GM19193 (cell line): ENCODE data around the gene TBC1D20.

ENCODE experiments used
- POLR2A ChIP-seq: IDR thresholded peaks from 4 replicates; pipeline ENCODE4 v1.6.1; 2011; ENCODE audit not compliant: insufficient read depth, insufficient read length; ENCODE audit errors: extremely low read depth

TBC1D20 gene

DNA sequence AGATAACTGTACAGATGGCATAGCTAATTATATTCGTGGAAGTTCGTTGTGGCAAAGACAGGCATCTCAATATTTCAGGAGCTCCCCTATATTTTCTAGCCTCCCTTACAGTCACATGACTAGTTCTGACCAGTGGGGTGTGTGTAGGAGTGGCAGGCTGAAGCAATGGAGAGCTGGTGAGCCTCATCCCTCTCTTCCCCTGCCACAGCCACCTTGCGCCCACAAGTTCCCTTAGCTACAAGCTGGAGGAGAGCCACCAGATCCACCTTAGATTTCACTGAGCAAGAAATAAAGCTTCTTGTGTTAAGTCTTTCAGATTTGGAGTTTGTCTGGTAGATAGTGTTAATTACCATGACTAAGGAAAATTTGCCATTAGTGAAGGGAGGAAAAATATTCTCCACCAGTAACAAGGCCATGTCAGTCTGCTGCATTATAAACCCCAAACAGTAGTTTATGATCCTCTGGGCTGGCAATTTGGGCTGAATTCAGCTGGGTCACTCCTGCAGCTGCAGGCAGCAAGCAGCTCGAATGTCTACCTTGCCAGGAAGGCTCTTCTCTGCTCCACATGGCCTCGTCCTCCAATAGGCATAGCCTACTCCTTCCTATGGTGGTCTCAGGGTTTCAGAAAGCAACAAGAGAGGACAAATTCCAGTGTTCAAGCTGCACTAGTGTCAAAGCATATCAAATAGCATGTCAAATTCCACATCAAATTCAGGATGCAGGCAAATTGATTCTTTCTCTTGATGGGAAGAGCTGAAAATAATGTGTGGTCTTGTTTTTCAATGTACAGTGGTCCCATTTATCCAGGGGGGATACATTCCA lies 61.7 kb downstream of the TBC1D20 start:
- no peak for TF ChIP-seq POLR2A

DNA sequence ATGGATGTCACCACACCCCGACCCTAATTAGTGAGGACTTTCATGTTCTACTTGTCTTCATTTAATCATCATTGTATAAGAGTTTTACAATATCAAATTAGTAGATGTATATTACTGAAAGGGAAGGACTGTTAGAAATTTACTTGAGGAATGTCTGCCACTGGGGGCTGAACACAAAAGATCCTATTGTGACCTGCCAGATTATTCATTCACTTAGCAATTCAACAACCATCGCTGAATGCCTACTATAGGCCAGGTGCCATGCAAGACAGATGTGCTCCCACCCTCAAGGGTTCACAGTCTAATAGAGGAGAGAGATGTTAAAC lies 62.2 kb downstream of the TBC1D20 start:
- no peak for TF ChIP-seq POLR2A

DNA sequence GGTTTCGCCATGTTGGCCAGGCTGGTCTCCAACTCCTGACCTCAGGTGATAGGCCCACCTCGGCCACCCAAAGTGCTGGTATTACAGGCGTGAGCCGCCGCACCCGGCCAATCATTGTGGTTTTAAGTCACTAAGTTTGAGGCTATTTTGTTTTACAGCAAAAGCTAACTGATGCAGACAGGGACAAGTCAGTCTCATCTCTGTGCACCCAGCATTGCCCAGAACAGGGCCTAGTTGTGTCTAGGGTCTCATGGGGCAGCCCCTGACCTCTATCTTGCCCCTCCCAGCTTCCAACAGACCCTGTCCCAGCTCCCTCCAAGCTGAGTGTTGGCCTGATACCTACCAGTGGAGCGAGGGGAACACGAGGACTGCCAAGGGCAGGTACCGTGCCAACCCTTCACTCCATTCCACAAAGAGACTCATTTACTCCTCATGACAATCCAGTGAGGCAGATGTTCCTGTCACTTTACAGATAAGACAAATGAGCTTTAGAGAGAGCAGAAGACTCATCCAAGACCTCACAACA lies 63.1 kb downstream of the TBC1D20 start:
- TF ChIP-seq POLR2A = no peak

DNA sequence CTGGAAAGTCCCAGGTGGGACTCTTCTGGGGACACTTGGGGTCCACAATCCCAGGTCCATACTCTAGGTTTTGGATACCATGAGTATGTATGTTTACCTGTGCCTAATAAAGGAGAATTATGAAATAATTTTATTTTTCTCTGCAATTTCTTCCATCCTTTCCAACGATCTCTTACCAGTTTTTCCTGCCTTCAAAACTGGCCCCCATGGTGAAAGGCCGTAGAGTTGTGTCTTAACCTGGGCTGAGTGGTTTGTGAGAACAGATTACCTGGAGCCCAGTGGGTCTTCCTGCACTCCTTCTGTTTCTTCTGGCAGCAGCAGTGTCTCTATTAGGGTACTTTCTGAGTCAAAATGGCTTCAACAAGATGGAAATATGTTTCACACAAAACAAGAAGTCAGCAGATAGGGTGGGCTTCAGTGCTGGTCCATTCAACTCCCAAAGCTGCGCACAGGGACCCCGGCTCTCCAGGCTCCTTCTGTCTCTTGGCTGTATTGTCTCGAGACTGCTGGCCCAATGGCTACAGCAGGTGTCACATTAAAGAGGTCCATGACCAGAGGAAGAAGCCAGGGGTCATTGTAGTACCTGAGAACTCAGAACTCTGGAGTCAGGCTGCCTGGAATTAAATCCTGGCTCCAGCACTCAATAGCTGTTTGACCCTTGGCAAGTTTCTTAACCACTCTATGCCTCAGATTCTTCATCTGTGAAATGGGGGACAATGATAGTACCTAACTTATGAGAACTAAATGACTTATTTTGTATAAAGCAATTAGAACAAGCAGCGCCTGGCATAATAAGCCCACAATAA lies 64.7 kb downstream of the TBC1D20 start:
- no peak for TF ChIP-seq POLR2A

DNA sequence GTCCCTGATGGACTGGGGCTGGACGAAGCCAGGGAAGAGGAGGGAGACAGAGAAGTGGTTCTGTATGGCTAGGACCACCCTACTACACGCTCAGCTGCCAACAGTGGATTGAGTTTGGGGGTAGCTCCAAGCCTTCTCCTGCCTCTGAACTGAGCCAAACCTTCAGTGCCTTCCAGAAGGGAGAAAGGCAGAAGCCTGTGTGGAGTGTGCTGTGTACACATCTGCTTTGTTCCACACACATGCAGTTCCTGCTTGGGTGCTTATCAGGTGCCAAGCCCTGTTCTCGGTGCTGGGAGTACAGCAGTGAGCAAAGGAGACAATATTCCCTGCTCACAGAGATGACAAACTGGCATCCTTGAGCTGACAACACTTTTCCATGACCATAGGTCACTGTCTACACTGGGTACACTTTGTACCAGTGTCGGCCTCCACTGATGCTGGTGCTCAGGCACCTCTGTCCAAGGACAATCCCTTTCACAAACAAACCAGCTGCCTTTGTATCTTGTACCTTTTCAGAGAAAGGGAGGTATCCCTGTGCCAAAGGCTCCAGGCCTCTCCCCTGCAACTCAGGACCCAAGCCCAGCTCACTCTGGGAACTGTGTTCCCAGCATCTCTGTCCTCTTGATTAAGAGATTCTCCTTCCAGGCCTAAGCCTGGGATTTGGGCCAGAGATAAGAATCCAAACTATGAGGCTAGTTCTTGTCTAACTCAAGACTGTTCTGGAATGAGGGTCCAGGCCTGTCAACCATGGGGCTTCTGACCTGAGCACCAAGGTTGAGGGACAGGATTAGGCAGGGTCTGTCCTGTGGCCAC lies 65.5 kb downstream of the TBC1D20 start:
- no peak for TF ChIP-seq POLR2A

DNA sequence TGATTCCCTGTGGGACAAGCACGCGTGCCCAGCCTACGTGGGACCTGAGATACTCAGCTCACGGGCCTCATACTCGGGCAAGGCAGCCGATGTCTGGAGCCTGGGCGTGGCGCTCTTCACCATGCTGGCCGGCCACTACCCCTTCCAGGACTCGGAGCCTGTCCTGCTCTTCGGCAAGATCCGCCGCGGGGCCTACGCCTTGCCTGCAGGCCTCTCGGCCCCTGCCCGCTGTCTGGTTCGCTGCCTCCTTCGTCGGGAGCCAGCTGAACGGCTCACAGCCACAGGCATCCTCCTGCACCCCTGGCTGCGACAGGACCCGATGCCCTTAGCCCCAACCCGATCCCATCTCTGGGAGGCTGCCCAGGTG lies 66.1 kb downstream of the TBC1D20 start:
- TF ChIP-seq POLR2A = no peak

DNA sequence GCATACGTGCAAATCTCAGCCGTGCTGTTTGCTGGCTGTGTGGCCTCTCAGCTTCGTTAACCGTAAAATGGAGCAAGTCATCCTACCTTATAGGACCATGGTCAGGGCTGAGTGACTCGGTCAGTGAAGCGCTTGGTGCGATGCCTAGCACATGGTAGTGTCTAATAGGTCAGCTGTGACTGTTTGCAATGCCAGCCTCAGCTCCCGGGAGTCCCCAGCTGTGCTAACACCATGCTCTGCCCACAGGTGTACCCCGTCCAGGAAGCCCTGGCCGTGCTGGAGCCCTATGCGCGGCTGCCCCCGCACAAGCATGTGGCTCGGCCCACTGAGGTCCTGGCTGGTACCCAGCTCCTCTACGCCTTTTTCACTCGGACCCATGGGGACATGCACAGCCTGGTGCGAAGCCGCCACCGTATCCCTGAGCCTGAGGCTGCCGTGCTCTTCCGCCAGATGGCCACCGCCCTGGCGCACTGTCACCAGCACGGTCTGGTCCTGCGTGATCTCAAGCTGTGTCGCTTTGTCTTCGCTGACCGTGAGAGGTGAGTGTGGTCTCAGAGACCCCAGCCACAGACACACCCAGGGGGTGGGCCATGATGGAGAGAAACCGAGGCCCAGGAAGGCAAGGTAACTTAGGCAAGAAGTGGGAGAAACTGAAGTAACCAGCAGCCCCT lies 71.2 kb downstream of the TBC1D20 start:
- no peak for TF ChIP-seq POLR2A

DNA sequence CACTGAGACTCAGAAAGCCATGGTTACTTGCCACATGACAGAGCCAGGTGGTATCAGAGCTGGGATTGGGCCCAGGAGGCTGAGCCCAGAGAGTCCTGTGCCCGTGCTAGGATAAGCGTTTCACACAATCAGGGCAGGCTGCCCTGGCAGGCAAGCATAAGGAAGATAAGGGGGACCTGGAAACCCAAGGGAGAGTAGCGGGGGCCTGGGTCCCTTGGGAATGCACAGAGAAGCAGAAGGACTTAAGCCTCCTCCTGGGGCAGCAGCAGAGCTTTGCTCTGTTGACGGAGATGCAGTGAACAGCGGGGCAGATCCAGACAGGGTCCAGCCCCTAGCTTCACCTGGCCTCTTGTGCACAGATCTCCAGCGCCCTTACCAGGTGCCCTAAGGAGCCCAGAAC lies 73.1 kb downstream of the TBC1D20 start:
- no peak for TF ChIP-seq POLR2A

DNA sequence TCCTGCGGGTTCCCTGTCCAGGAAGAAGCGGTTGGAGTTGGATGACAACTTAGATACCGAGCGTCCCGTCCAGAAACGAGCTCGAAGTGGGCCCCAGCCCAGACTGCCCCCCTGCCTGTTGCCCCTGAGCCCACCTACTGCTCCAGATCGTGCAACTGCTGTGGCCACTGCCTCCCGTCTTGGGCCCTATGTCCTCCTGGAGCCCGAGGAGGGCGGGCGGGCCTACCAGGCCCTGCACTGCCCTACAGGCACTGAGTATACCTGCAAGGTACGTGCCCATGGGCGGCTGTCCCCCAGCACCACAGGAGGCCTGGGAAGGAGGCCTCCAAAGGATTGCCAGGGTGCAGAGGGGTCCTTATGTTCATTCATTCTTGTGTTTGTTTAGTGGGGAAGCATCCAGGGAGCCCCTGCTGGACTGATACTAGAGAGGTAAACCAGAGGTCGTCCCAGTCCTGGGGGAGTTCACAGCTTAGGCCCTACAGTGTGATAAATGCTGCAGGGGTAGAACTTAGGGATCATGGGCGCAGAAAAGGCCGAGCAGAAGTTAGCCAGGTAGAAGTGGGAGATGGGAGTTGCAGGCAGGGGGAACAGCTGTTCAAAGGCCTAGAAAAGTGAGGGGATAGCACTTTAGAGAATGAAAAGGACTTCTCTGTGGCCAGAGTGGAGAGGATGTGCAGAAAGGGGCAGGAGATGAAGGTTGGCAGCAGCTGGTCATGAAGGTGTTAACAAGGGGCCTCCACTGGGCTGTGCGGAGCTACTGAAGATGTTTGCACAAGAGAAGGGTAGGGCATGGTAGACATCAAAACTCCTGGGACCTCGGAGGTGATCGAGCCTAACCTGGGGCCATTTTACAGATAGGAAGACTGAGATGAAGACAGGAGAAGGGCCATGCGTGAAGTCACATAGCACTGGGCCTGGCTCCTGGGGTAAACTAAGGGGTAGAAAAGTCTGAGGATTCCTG lies 74.0 kb downstream of the TBC1D20 start:
- TF ChIP-seq POLR2A = no peak

DNA sequence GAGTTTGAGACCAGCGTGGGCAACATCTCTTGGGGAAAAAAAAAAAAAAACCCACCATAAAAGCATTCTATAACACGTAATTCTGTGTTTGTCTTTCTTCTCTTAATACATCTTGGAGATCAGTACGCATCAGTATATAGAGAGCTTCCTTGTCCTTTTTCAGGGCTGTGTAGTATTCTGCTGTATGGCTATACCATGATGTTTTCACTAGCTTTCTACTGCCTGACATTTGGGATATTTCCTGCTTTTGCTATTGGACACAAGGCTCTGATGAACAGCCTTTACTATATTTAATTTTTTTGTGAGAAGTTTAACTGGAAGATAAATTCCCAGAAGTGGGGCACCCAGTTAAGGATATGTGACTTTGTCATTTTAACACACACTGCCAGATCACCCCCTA lies 74.8 kb downstream of the TBC1D20 start:
- TF ChIP-seq POLR2A = no peak
